T-helper 1 cell treated with Interleukin-12 subunit alpha and Interleukin-12 subunit beta and Interleukin-4 antibody, amounts not matched to agents 30 μg/mL and 1 μg/mL, for 36 hours (primary cell): ENCODE measurements around the gene TTC7B.

Experiments used
- H3K27ac Mint-ChIP-seq: one replicate; pipeline ENCODE4 v1.8.0; 2021; ENCODE audit warnings: mild to moderate bottlenecking, mixed read lengths
- H3K27me3 Mint-ChIP-seq: one replicate; pipeline ENCODE4 v1.8.0; 2021; ENCODE audit warnings: low read depth, mixed read lengths
- H3K36me3 Mint-ChIP-seq: one replicate; pipeline ENCODE4 v1.8.0; 2021; ENCODE audit warnings: low read depth, mixed read lengths
- H3K4me1 Mint-ChIP-seq: one replicate; pipeline ENCODE4 v1.8.0; 2021; ENCODE audit warnings: low read depth, mixed read lengths
- H3K4me3 Mint-ChIP-seq: one replicate; pipeline ENCODE4 v1.8.0; 2021; ENCODE audit warnings: mild to moderate bottlenecking, moderate library complexity, mixed read lengths
- H3K9me3 Mint-ChIP-seq: one replicate; pipeline ENCODE4 v1.8.0; 2021; ENCODE audit warnings: mixed read lengths

The TTC7B gene

GRCh38 chr14:90717916-90718315 lies 98.3 kb downstream of the TTC7B start:
- H3K9me3 Mint-ChIP-seq = no peaks in the 10 kb centered on the region
- H3K27me3 Mint-ChIP-seq = peaks cover 6% of the 10 kb centered on the region
- no peaks in the 10 kb centered on the region for H3K36me3 Mint-ChIP-seq

GRCh38 chr14:90715993-90716392 lies 100.2 kb downstream of the TTC7B start:
- Mint-ChIP-seq H3K27ac (no peak overlapping the region), H3K36me3 (no peaks in the 10 kb centered on the region), H3K4me3 (no peak overlapping the region), H3K27me3 (peaks cover 15% of the 10 kb centered on the region), H3K9me3 (no peaks in the 10 kb centered on the region), H3K4me1 (no peaks in the 10 kb centered on the region)

More at GRCh38 chr14:90717916-90718315, 98.3 kb downstream of the TTC7B start:
- H3K4me3 Mint-ChIP-seq = no peak overlapping the region
- no peak overlapping the region for H3K27ac Mint-ChIP-seq
- no peaks in the 10 kb centered on the region for H3K4me1 Mint-ChIP-seq

GRCh38 chr14:90715495-90715894 lies 100.7 kb downstream of the TTC7B start:
- H3K27ac Mint-ChIP-seq = no peak overlapping the region
- no peak overlapping the region for H3K4me3 Mint-ChIP-seq
- H3K27me3 Mint-ChIP-seq = peaks cover 16% of the 10 kb centered on the region
- H3K4me1 Mint-ChIP-seq = no peaks in the 10 kb centered on the region
- H3K9me3 Mint-ChIP-seq = no peaks in the 10 kb centered on the region
- no peaks in the 10 kb centered on the region for H3K36me3 Mint-ChIP-seq

GRCh38 chr14:90714811-90715210 lies 101.4 kb downstream of the TTC7B start:
- Mint-ChIP-seq H3K4me3 (no peak overlapping the region), H3K36me3 (no peaks in the 10 kb centered on the region), H3K27me3 (peaks cover 22% of the 10 kb centered on the region), H3K4me1 (no peaks in the 10 kb centered on the region), H3K27ac (no peak overlapping the region), H3K9me3 (no peaks in the 10 kb centered on the region)

- no peaks in the 10 kb centered on the region for H3K36me3 Mint-ChIP-seq
- H3K9me3 Mint-ChIP-seq = no peaks in the 10 kb centered on the region
- peaks cover 9% of the 10 kb centered on the region for H3K27me3 Mint-ChIP-seq
- H3K4me3 Mint-ChIP-seq = no peak overlapping the region
- no peaks in the 10 kb centered on the region for H3K4me1 Mint-ChIP-seq
- no peak overlapping the region for H3K27ac Mint-ChIP-seq
Observed at GRCh38 chr14:90704738-90705392, 111.4 kb downstream of the TTC7B start.

- Mint-ChIP-seq H3K9me3 (no peaks in the 10 kb centered on the region), H3K4me1 (no peaks in the 10 kb centered on the region), H3K27ac (no peak overlapping the region), H3K27me3 (peaks cover 9% of the 10 kb centered on the region), H3K4me3 (no peak overlapping the region), H3K36me3 (no peaks in the 10 kb centered on the region)
Observed at GRCh38 chr14:90703841-90704737, 112.1 kb downstream of the TTC7B start.

- Mint-ChIP-seq H3K4me1 (no peaks in the 10 kb centered on the region), H3K9me3 (no peaks in the 10 kb centered on the region), H3K27me3 (peaks cover 5% of the 10 kb centered on the region), H3K36me3 (no peaks in the 10 kb centered on the region), H3K27ac (no peak overlapping the region), H3K4me3 (no peak overlapping the region)
Observed at GRCh38 chr14:90700933-90701776, 115.1 kb downstream of the TTC7B start.

- Mint-ChIP-seq H3K9me3 (no peaks in the 10 kb centered on the region), H3K27me3 (no peaks in the 10 kb centered on the region), H3K4me3 (no peak overlapping the region), H3K36me3 (no peaks in the 10 kb centered on the region), H3K27ac (no peak overlapping the region), H3K4me1 (no peaks in the 10 kb centered on the region)
Observed at GRCh38 chr14:90699016-90699415, 117.2 kb downstream of the TTC7B start.

- H3K9me3 Mint-ChIP-seq = no peaks in the 10 kb centered on the region
- H3K4me1 Mint-ChIP-seq = no peaks in the 10 kb centered on the region
Observed at GRCh38 chr14:90698379-90698869, 117.8 kb downstream of the TTC7B start.

GRCh38 chr14:90697577-90698206 lies 118.5 kb downstream of the TTC7B start:
- H3K27me3 Mint-ChIP-seq = no peaks in the 10 kb centered on the region
- no peaks in the 10 kb centered on the region for H3K9me3 Mint-ChIP-seq
- no peaks in the 10 kb centered on the region for H3K36me3 Mint-ChIP-seq
- H3K4me1 Mint-ChIP-seq = no peaks in the 10 kb centered on the region
- H3K4me3 Mint-ChIP-seq = no peak overlapping the region
- no peak overlapping the region for H3K27ac Mint-ChIP-seq

More at GRCh38 chr14:90698379-90698869, 117.8 kb downstream of the TTC7B start:
- H3K36me3 Mint-ChIP-seq = no peaks in the 10 kb centered on the region
- H3K4me3 Mint-ChIP-seq = no peak overlapping the region
- H3K27ac Mint-ChIP-seq = no peak overlapping the region
- no peaks in the 10 kb centered on the region for H3K27me3 Mint-ChIP-seq

GRCh38 chr14:90697132-90697531 lies 119.1 kb downstream of the TTC7B start:
- no peaks in the 10 kb centered on the region for H3K9me3 Mint-ChIP-seq
- H3K27ac Mint-ChIP-seq = no peak overlapping the region
- H3K27me3 Mint-ChIP-seq = no peaks in the 10 kb centered on the region
- no peaks in the 10 kb centered on the region for H3K4me1 Mint-ChIP-seq
- no peak overlapping the region for H3K4me3 Mint-ChIP-seq
- H3K36me3 Mint-ChIP-seq = no peaks in the 10 kb centered on the region

GRCh38 chr14:90696720-90697119 lies 119.5 kb downstream of the TTC7B start:
- H3K36me3 Mint-ChIP-seq = no peaks in the 10 kb centered on the region
- H3K27ac Mint-ChIP-seq = no peak overlapping the region
- H3K9me3 Mint-ChIP-seq = no peaks in the 10 kb centered on the region
- no peaks in the 10 kb centered on the region for H3K4me1 Mint-ChIP-seq
- no peaks in the 10 kb centered on the region for H3K27me3 Mint-ChIP-seq
- H3K4me3 Mint-ChIP-seq = no peak overlapping the region

- no peaks in the 10 kb centered on the region for H3K9me3 Mint-ChIP-seq
- H3K27ac Mint-ChIP-seq = no peak overlapping the region
- H3K36me3 Mint-ChIP-seq = no peaks in the 10 kb centered on the region
- no peaks in the 10 kb centered on the region for H3K4me1 Mint-ChIP-seq
- H3K27me3 Mint-ChIP-seq = no peaks in the 10 kb centered on the region
- no peak overlapping the region for H3K4me3 Mint-ChIP-seq
Observed at GRCh38 chr14:90695997-90696660, 120.1 kb downstream of the TTC7B start.
